HepG2 (cell line): ENCODE data around the gene CHRNB1. TPM values are rescaled to one million over a fixed set of nuclear protein-coding genes. Genes with fewer than 3 reads are reported as not detected.
A peak's percentile ranks its signal among the peaks of the same experiment; 100 is the strongest.

Experiments used
- CC2D1A ChIP-seq: sonication (generic); formaldehyde crosslinking; IDR thresholded peaks from 2 replicates; pipeline ENCODE4 v1.8.1; 2023; ENCODE audit warnings: mild to moderate bottlenecking, missing genetic modification reagents
- CREBL2 ChIP-seq: sonication (generic); formaldehyde crosslinking; IDR thresholded peaks from 2 replicates; pipeline ENCODE4 v1.8.1; 2023; ENCODE audit warnings: missing genetic modification reagents, mild to moderate bottlenecking, borderline replicate concordance
- CREM ChIP-seq, 2 experiments: sonication (generic) in 1 of 2; formaldehyde crosslinking in 1 of 2; IDR thresholded peaks; 2 replicates each; pipeline versions ENCODE4 v1.4.0 to v1.6.1; 2016 to 2020; ENCODE audit warnings: antibody characterized with exemption in 1 of 2, mild to moderate bottlenecking in 1 of 2, missing genetic modification reagents in 1 of 2
- FOXM1 ChIP-seq: sonication (generic); formaldehyde crosslinking; IDR thresholded peaks from 2 replicates; pipeline ENCODE4 v1.5.0; 2020; ENCODE audit warnings: missing genetic modification reagents
- GLMP ChIP-seq: sonication (generic); formaldehyde crosslinking; IDR thresholded peaks from 2 replicates; pipeline ENCODE4 v1.9.0; 2021; ENCODE audit warnings: missing genetic modification reagents, mild to moderate bottlenecking, borderline replicate concordance
- MZF1 ChIP-seq: sonication (generic); formaldehyde crosslinking; IDR thresholded peaks from 2 replicates; pipeline ENCODE4 v1.8.1; 2023; ENCODE audit warnings: mild to moderate bottlenecking, missing genetic modification reagents, borderline replicate concordance
- NRL ChIP-seq: sonication (generic); formaldehyde crosslinking; IDR thresholded peaks from 2 replicates; pipeline ENCODE4 v1.5.0; 2020; ENCODE audit warnings: missing genetic modification reagents, mild to moderate bottlenecking, moderate library complexity, borderline replicate concordance
- ZBTB7A ChIP-seq: sonication (generic); formaldehyde crosslinking; IDR thresholded peaks from 2 replicates; pipeline ENCODE4 v1.8.0; 2022; ENCODE audit warnings: mild to moderate bottlenecking, missing genetic modification reagents
- ZFP36L1 ChIP-seq: sonication (generic); formaldehyde crosslinking; IDR thresholded peaks from 2 replicates; pipeline ENCODE4 v1.8.0; 2022; ENCODE audit warnings: mild to moderate bottlenecking, missing genetic modification reagents, moderate library complexity
- ZFP36L2 ChIP-seq: sonication (generic); formaldehyde crosslinking; IDR thresholded peaks from 2 replicates; pipeline ENCODE4 v1.4.0; 2020; ENCODE audit warnings: missing genetic modification reagents
- ZNF44 ChIP-seq: sonication (generic); formaldehyde crosslinking; IDR thresholded peaks from 2 replicates; pipeline ENCODE4 v1.5.1; 2020; ENCODE audit warnings: mild to moderate bottlenecking, missing genetic modification reagents
- ZNF598 ChIP-seq: sonication (generic); formaldehyde crosslinking; IDR thresholded peaks from 2 replicates; pipeline ENCODE4 v1.5.1; 2020; ENCODE audit warnings: mild to moderate bottlenecking, missing genetic modification reagents, borderline replicate concordance
- ZNF703 ChIP-seq: sonication (generic); formaldehyde crosslinking; IDR thresholded peaks from 2 replicates; pipeline ENCODE4 v1.5.1; 2020; ENCODE audit warnings: missing genetic modification reagents, mild to moderate bottlenecking, moderate library complexity, borderline replicate concordance
- polyA plus RNA-seq, 8 experiments: library from polyadenylated mRNA; depleted of rRNA in 3 of 8; stranded (reverse) in 7 of 8; unstranded in 1 of 8; fragments of >200 nt; fragmentation: Illumina TruSeq in 4 of 8; extraction: Trizol in 4 of 8; gene quantifications; 2 replicates each; pipeline versions ENCODE4 v1.2.1 to v1.2.3, GENCODE V29; 2011 to 2016; ENCODE audit warnings: low read depth in 4 of 8, missing spikeins in 1 of 8, mixed read lengths in 1 of 8; ENCODE audit not compliant: insufficient read depth in 1 of 8
- total RNA-seq, 5 experiments: library from RNA; depleted of rRNA; stranded (reverse); fragments of >200 nt; fragmentation: Illumina TruSeq; extraction: Trizol; gene quantifications; 2 replicates each; pipeline ENCODE4 v1.2.3, GENCODE V29; 2016; ENCODE audit warnings: low read depth in 1 of 5
- TF ChIP-seq, protein P1 (sequence below): sonication (generic); formaldehyde crosslinking; IDR thresholded peaks from 2 replicates; pipeline ENCODE4 v1.5.0; 2020; ENCODE audit warnings: mild to moderate bottlenecking, missing genetic modification reagents, borderline replicate concordance
- TF ChIP-seq, protein P2 (sequence below): sonication (generic); formaldehyde crosslinking; IDR thresholded peaks from 2 replicates; pipeline ENCODE4 v1.5.0; 2020; ENCODE audit warnings: mild to moderate bottlenecking, missing genetic modification reagents

The CHRNB1 gene
- total and polyA plus RNA-seq, 2 of the 13 experiments (the other 11 are each of a cell fraction or from before 2014, with no cell fraction given), result 5.4 to 33.7 TPM

GRCh38 chr17:7484067-7484918 lies 39.4 kb downstream of the CHRNB1 start, which contains the start of gene POLR2A (continued):
- TF ChIP-seq CREM (IDR thresholded peaks at IDR 0.05) (peak; percentile 53; the same call in 1 of the 2 replicates), CREM (CRISPR knock-in tag; IDR thresholded peaks at IDR 0.05) (no peak), MZF1 (no peak), ZFP36L1 (CRISPR knock-in tag) (peak; percentile 54), ZFP36L2 (CRISPR knock-in tag) (peak; percentile 87), ZNF703 (CRISPR knock-in tag) (no peak), ZNF44 (CRISPR knock-in tag) (no peak; the same call in 1 of the 2 replicates), CREBL2 (CRISPR knock-in tag) (no peak), ZNF598 (no peak), ZBTB7A (CRISPR knock-in tag) (peak; percentile 20; the same call in 1 of the 2 replicates), FOXM1 (CRISPR knock-in tag) (no peak), CC2D1A (CRISPR knock-in tag) (peak; percentile 53; the same call in 1 of the 2 replicates), GLMP (CRISPR knock-in tag) (no peak; the same call in 1 of the 2 replicates), NRL (CRISPR knock-in tag) (no peak; the same call in none of the 2 replicates)
- TF ChIP-seq, protein P1, sequence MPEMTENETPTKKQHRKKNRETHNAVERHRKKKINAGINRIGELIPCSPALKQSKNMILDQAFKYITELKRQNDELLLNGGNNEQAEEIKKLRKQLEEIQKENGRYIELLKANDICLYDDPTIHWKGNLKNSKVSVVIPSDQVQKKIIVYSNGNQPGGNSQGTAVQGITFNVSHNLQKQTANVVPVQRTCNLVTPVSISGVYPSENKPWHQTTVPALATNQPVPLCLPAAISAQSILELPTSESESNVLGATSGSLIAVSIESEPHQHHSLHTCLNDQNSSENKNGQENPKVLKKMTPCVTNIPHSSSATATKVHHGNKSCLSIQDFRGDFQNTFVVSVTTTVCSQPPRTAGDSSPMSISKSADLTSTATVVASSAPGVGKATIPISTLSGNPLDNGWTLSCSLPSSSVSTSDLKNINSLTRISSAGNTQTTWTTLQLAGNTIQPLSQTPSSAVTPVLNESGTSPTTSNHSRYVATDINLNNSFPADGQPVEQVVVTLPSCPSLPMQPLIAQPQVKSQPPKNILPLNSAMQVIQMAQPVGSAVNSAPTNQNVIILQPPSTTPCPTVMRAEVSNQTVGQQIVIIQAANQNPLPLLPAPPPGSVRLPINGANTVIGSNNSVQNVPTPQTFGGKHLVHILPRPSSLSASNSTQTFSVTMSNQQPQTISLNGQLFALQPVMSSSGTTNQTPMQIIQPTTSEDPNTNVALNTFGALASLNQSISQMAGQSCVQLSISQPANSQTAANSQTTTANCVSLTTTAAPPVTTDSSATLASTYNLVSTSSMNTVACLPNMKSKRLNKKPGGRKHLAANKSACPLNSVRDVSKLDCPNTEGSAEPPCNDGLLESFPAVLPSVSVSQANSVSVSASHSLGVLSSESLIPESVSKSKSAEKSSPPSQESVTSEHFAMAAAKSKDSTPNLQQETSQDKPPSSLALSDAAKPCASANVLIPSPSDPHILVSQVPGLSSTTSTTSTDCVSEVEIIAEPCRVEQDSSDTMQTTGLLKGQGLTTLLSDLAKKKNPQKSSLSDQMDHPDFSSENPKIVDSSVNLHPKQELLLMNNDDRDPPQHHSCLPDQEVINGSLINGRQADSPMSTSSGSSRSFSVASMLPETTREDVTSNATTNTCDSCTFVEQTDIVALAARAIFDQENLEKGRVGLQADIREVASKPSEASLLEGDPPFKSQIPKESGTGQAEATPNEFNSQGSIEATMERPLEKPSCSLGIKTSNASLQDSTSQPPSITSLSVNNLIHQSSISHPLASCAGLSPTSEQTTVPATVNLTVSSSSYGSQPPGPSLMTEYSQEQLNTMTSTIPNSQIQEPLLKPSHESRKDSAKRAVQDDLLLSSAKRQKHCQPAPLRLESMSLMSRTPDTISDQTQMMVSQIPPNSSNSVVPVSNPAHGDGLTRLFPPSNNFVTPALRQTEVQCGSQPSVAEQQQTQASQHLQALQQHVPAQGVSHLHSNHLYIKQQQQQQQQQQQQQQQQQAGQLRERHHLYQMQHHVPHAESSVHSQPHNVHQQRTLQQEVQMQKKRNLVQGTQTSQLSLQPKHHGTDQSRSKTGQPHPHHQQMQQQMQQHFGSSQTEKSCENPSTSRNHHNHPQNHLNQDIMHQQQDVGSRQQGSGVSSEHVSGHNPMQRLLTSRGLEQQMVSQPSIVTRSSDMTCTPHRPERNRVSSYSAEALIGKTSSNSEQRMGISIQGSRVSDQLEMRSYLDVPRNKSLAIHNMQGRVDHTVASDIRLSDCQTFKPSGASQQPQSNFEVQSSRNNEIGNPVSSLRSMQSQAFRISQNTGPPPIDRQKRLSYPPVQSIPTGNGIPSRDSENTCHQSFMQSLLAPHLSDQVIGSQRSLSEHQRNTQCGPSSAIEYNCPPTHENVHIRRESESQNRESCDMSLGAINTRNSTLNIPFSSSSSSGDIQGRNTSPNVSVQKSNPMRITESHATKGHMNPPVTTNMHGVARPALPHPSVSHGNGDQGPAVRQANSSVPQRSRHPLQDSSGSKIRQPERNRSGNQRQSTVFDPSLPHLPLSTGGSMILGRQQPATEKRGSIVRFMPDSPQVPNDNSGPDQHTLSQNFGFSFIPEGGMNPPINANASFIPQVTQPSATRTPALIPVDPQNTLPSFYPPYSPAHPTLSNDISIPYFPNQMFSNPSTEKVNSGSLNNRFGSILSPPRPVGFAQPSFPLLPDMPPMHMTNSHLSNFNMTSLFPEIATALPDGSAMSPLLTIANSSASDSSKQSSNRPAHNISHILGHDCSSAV (CRISPR knock-in tag), result no peak
- TF ChIP-seq, protein P2, sequence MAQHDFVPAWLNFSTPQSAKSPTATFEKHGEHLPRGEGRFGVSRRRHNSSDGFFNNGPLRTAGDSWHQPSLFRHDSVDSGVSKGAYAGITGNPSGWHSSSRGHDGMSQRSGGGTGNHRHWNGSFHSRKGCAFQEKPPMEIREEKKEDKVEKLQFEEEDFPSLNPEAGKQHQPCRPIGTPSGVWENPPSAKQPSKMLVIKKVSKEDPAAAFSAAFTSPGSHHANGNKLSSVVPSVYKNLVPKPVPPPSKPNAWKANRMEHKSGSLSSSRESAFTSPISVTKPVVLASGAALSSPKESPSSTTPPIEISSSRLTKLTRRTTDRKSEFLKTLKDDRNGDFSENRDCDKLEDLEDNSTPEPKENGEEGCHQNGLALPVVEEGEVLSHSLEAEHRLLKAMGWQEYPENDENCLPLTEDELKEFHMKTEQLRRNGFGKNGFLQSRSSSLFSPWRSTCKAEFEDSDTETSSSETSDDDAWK, result no peak
